ENCODE data around the gene GASK1A. TPM values are rescaled to one million over a fixed set of nuclear protein-coding genes. Genes with fewer than 3 reads are reported as not detected.

GASK1A gene
- total RNA-seq, 1 experiment from 2014 or later: not detected

- Histone ChIP-seq H3K4me1 (ENCODE audit: control insufficient read depth, insufficient read depth, low read length) (no peaks in the 10 kb centered on the region), H3K9me3 (ENCODE audit: control insufficient read depth, insufficient read depth, low read depth, low read length) (no peaks in the 10 kb centered on the region), H3K36me3 (ENCODE audit: control insufficient read depth, insufficient read depth, low read length) (no peaks in the 10 kb centered on the region), H3K27me3 (ENCODE audit: control insufficient read depth, insufficient read depth, low read length) (peaks cover 2% of the 10 kb centered on the region; the same call in 1 of the 2 replicates), H3K27ac (ENCODE audit: low read length) (no peak overlapping the region), H3K4me3 (ENCODE audit: low read depth in 2 of 2, low read length in 2 of 2) (no peak overlapping the region)
- DNase-seq (ENCODE audit: low read depth, low spot score) (peak; percentile 10), ATAC-seq (peak; percentile 60; the same call in 1 of the 2 replicates)
- ChIA-PET POLR2A (no interaction called here), CTCF (interaction anchor here (0.9 to 1.1 kb wide), 3 partner anchors 199 to 1237 kb away, joined by 4 to 8 read pairs (median 5); no protein-coding TSS in a partner anchor)
- in situ Hi-C loops (cut with HindIII; ENCODE audit: low pct_unique_long_range_greater_than_20kb, low sequenced_read_pairs): no loop called here
- intact Hi-C loops (cut with micrococcal nuclease; ENCODE audit: unreplicated experiment): loop anchor here (5.0 kb wide), 1 partner anchor 196 kb away; no protein-coding TSS in a partner anchor
- no TSS peak for BruUV-seq (replicated peaks)
- no peak for TF ChIP-seq POLR2AphosphoS5 (IDR thresholded peaks at IDR 0.05; ENCODE audit: low read depth, low read length)
- peak; percentile 68 for TF ChIP-seq CTCF (IDR thresholded peaks at IDR 0.05)
Measured at GRCh38 chr3:42961633-42962032, 17.5 kb upstream of the GASK1A start.

GRCh38 chr3:42963269-42963668, 15.8 kb upstream of the GASK1A start:
- Histone ChIP-seq H3K27me3 (ENCODE audit: control insufficient read depth, insufficient read depth, low read length) (peaks cover 4% of the 10 kb centered on the region; the same call in 1 of the 2 replicates), H3K4me1 (ENCODE audit: control insufficient read depth, insufficient read depth, low read length) (no peaks in the 10 kb centered on the region), H3K36me3 (ENCODE audit: control insufficient read depth, insufficient read depth, low read length) (no peaks in the 10 kb centered on the region), H3K4me3 (ENCODE audit: low read depth in 2 of 2, low read length in 2 of 2) (no peak overlapping the region), H3K9me3 (ENCODE audit: control insufficient read depth, insufficient read depth, low read depth, low read length) (no peaks in the 10 kb centered on the region), H3K27ac (ENCODE audit: low read length) (no peak overlapping the region)
- in situ Hi-C loops (cut with HindIII; ENCODE audit: low pct_unique_long_range_greater_than_20kb, low sequenced_read_pairs) (no loop called here), intact Hi-C loops (cut with micrococcal nuclease; ENCODE audit: unreplicated experiment) (loop anchor here (5.0 kb wide), 1 partner anchor 194 kb away; no protein-coding TSS in a partner anchor)
- no TSS peak for BruUV-seq (replicated peaks)
- ATAC-seq (no peak), DNase-seq (ENCODE audit: low read depth, low spot score) (no peak)
- ChIA-PET CTCF (interaction anchor here (0.5 kb wide), 1 partner anchor 175 kb away, joined by 5 read pairs; no protein-coding TSS in a partner anchor), POLR2A (no interaction called here)
- TF ChIP-seq SIN3A (IDR thresholded peaks at IDR 0.05; ENCODE audit: borderline replicate concordance, insufficient read depth, low read depth, low read length) (no peak), POLR2AphosphoS5 (IDR thresholded peaks at IDR 0.05; ENCODE audit: low read depth, low read length) (no peak), REST (IDR thresholded peaks at IDR 0.05; ENCODE audit: insufficient read depth in 1 of 2, low read depth in 2 of 2, low read length in 1 of 2) (no peak), TCF7L2 (IDR thresholded peaks at IDR 0.05; ENCODE audit: low read depth, low read length) (no peak), CTCF (IDR thresholded peaks at IDR 0.05) (no peak)
